Epithelial cell of prostate (primary cell): Measurements from ENCODE around the gene MAS1L.

Source experiments
- DNase-seq: peaks from one replicate; pipeline ENCODE4 v3.0.0-alpha.2; 2011; ENCODE audit warnings: low read depth, low spot score
- H3K27ac ChIP-seq: fragments of 450-650 bp; 2 replicates; pipeline ENCODE4 v1.5.1; 2017; ENCODE audit warnings: mild to moderate bottlenecking

MAS1L gene

GRCh38 chr6:29510746-29511300 is 23.1 kb upstream of the MAS1L start:
- H3K27ac ChIP-seq = no peak overlapping the region
- DNase-seq = no peak

- DNase-seq = no peak
- H3K27ac ChIP-seq = no peak overlapping the region
These were observed 22.4 kb upstream of the MAS1L start for GRCh38 chr6:29510202-29510601.

GRCh38 chr6:29509711-29510110 is 22.0 kb upstream of the MAS1L start:
- H3K27ac ChIP-seq = no peak overlapping the region
- DNase-seq = no peak

GRCh38 chr6:29509239-29509638 is 21.5 kb upstream of the MAS1L start:
- H3K27ac ChIP-seq = no peak overlapping the region
- no peak for DNase-seq

- no peak overlapping the region for H3K27ac ChIP-seq
- no peak for DNase-seq
These were observed 19.6 kb upstream of the MAS1L start for GRCh38 chr6:29507319-29507718.

GRCh38 chr6:29506446-29507067 is 18.8 kb upstream of the MAS1L start:
- no peak overlapping the region for H3K27ac ChIP-seq

GRCh38 chr6:29505808-29506207 is 18.1 kb upstream of the MAS1L start:
- no peak for DNase-seq
- H3K27ac ChIP-seq = no peak overlapping the region

More at GRCh38 chr6:29506446-29507067, 18.8 kb upstream of the MAS1L start:
- DNase-seq = no peak

DNA sequence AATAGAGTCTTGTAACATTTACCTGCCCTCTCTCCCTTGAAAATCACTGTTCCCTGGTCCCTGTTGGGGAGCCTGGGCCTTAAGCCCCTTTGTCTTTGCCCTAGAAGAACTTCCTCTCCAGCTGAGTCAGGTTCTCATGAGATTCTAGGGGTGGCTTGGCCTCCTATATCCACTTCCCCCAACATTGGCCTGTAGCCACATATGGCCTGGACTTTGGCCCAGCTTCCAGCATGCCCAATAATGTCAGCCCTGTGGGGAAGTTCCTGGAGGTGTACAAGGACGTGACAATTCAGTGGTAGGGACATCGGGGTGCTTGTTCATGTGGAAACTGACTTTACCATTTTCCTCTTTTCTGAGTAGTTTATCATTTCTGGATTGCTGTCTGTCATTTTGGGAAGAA is 17.2 kb upstream of the MAS1L start:
- no peak for DNase-seq
- no peak overlapping the region for H3K27ac ChIP-seq

GRCh38 chr6:29502597-29502996 is 14.8 kb upstream of the MAS1L start:
- no peak overlapping the region for H3K27ac ChIP-seq
- no peak for DNase-seq

DNA sequence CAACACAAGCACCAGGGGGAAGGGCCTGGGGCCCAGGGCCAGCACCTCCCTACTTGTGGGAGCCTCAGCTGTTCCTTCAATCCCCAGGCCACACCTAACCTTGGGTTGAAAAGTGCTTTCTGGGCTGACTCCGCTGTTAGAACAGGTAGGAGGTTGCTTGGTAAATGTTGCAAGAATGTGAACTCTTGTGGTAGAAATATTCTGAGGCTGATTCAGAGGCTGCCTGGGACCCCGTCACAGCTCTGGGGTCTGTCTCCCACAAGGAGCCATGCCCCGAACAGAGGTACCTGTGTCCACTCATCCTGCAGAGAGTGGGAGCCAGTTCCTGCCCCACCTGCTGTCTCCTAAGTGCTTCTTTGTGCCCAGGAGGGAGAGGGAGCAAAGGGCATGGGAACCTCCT is 14.4 kb upstream of the MAS1L start:
- DNase-seq = no peak
- no peak overlapping the region for H3K27ac ChIP-seq

- no peak for DNase-seq
These were observed 13.3 kb upstream of the MAS1L start for GRCh38 chr6:29501106-29501505.

DNA sequence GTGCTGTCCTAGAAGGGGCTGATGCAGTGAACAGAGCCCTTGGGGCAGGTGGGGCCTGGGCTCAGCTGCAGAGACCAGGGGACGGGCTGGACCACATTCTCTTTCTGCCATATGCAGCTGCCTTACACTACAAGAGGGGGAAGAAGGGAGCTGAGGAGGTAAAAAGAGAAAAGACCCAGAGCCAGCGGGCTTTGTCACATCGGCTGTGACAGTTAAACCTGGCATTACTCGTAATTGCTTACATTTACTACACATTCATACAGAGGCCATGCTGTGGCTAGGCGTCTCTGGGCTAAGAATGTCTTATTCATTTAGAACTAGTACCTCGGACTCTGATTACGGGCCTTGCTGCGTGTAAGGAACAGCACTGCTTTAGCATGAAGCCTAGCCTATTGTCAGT is 12.8 kb upstream of the MAS1L start:
- no peak for DNase-seq
- no peak overlapping the region for H3K27ac ChIP-seq

More at GRCh38 chr6:29501106-29501505, 13.3 kb upstream of the MAS1L start:
- H3K27ac ChIP-seq = no peak overlapping the region

DNA sequence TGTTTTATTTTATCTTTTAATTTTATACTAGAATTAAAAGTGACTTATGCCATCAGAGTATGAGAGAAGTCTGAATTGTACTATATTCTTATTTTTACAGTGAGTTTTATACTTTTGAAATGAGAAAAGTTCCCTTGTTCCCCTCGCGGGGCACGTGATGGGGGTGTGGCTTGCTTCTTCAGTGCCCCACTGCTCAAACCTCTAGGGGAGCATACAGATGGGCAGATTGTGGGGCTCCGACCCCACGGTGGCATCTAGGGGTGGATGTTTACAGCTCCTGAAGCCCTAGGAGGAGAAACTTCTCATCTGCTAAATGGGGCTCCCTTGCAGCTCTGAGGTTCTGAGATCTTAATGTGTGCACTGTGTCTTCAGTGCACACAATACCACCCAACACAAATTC is 11.9 kb upstream of the MAS1L start:
- DNase-seq = no peak
- no peak overlapping the region for H3K27ac ChIP-seq

DNA sequence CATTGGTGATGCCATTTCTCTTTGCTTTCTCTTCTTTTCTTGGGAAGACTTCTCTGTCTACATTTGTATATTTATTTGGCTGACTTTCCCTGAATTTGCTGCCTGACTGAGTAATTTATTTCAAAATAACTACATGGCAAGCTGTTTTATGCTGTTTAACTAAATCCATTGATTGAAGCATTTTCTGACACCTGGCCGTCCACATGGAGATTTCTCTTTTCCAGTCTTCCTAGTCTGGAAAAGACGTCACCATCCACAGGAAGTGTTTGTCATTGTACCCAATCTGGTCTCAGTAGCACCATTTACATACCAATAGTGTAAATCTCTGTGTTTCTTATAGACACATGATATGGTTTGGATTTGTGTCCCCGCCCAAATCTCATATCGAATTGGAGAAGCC is 9.2 kb upstream of the MAS1L start:
- DNase-seq = no peak
- H3K27ac ChIP-seq = no peak overlapping the region

DNA sequence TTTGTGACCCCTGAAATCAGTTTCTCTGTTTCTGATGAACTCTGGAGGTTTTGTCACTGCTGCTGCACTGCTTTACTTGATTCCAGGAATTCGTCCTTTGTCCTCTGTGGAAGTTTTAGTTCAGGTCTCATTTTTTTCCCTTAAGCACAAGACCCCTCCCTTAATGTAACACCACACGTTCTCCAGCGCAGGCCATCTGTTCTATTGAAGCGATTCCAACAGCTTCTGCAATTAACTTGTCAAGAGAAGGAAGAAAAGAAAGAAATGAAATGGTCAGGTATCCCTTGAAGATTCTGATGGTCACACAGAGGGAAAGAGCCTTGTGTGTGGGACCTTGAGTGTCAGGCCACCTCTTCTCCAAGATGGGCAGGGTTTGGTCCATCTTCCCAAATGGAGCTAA is 7.8 kb upstream of the MAS1L start:
- H3K27ac ChIP-seq = no peak overlapping the region
- no peak for DNase-seq

- H3K27ac ChIP-seq = no peak overlapping the region
- no peak for DNase-seq
These were observed 6.4 kb upstream of the MAS1L start for GRCh38 chr6:29494131-29494530.

DNA sequence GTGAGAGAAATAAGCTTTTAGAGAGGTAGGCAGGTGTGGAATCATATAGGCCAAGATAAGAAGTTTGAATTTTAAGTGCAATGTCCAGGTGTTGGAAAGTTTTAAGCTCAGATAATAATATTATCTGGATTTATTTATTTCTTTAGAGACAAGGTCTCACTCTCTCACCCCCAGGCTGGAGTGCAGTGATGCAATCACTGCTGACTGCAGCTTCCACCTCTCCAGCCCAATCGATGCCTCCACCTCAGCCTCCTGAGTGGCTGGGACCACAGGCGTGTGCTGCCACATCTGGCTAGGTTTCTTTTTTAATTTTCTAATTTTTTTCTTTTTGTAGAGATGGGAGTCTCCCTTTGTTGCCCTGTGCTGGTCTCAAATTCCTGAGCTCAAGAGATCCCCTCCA is 5.5 kb upstream of the MAS1L start:
- DNase-seq = no peak
- no peak overlapping the region for H3K27ac ChIP-seq

DNA sequence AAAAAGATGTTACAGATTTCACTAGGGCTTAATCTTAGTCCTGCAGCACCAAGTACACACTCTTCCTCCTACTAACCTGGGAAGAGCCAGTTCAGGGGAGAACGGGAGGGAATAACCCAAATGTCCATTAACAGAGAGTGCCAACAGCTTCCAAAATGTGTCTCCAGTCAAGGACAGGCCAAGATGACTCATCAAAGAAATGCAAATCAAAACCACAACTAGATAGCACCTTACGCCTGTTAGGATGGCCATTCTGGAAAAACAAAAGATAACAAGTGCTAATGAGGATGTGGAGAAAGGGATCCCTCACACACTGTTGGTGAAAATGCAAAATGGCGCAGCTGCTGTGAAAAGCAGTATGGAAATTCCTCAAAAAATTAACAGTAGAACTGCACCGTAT is 3.8 kb upstream of the MAS1L start:
- no peak for DNase-seq
- no peak overlapping the region for H3K27ac ChIP-seq

GRCh38 chr6:29490552-29490951 is 2.8 kb upstream of the MAS1L start:
- H3K27ac ChIP-seq = no peak overlapping the region
- DNase-seq = no peak

- H3K27ac ChIP-seq = no peak overlapping the region
- no peak for DNase-seq
These were observed 2.3 kb upstream of the MAS1L start for GRCh38 chr6:29490055-29490454.

DNA sequence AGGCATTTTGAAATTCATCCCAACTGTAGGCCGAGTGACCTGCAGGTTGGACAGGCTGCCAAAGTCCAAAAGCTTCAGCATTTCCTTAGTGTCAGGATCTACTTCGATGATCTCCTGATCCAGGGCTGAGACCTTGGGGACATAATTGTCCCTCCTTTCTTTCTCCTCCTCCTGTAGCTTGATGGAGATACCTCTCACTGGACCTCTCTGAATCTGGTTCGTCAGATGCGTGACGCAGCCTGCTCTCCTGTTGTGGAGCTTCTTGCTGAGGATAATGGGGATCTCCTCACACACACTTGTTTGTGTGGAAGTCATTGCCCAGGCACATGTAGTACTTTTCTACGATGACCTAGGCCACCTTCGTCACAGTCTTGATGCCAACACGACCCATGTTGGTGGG is 1.5 kb upstream of the MAS1L start:
- no peak overlapping the region for H3K27ac ChIP-seq
- no peak for DNase-seq

- H3K27ac ChIP-seq = no peak overlapping the region
- DNase-seq = no peak
These were observed 1.1 kb upstream of the MAS1L start for GRCh38 chr6:29488874-29489273.
